ENCODE measurements around the gene TCN2.
A peak's percentile ranks its signal among the peaks of the same experiment; 100 is the strongest.

Gene TCN2

GRCh38 chr22:30580896-30581295 lies 26.1 kb upstream of the TCN2 start:
- no peak for DNase-seq
- Histone ChIP-seq H2AK5ac (ENCODE audit: low read length) (no peak overlapping the region), H3K14ac (ENCODE audit: low read length) (no peak overlapping the region), H2AFZ (ENCODE audit: insufficient read depth, low read length, poor library complexity) (no peak overlapping the region), H3K79me1 (ENCODE audit: low read length) (no peaks in the 10 kb centered on the region), H3K4me3 (ENCODE audit: low read depth, low read length) (no peak overlapping the region), H4K91ac (ENCODE audit: low read depth, low read length) (no peak overlapping the region), H2BK5ac (ENCODE audit: low read depth, low read length, poor library complexity) (no peak overlapping the region), H4K8ac (ENCODE audit: low read depth, low read length) (no peak overlapping the region), H2BK12ac (ENCODE audit: low read length) (no peak overlapping the region), H3K4me1 (ENCODE audit: control insufficient read depth in 1 of 2, insufficient read depth in 2 of 2, low read length in 2 of 2) (no peaks in the 10 kb centered on the region), H4K12ac (ENCODE audit: low read depth, low read length) (no peak overlapping the region), H3K27ac (ENCODE audit: low read depth, low read length) (no peak overlapping the region), H3K9me3 (ENCODE audit: insufficient read depth, low read depth, low read length) (no peaks in the 10 kb centered on the region), H3K4me2 (ENCODE audit: low read length) (no peak overlapping the region), H3K79me2 (ENCODE audit: control insufficient read depth, insufficient read depth, low read length, poor library complexity) (no peaks in the 10 kb centered on the region), H3K18ac (ENCODE audit: low read length) (no peak overlapping the region), H3K4ac (ENCODE audit: low read depth, low read length) (no peak overlapping the region), H3K23ac (ENCODE audit: low read length) (no peak overlapping the region), H3K9ac (ENCODE audit: low read length) (no peak overlapping the region), H3K27me3 (ENCODE audit: insufficient read depth, low read length) (no peaks in the 10 kb centered on the region), H3K36me3 (ENCODE audit: control insufficient read depth in 1 of 2, insufficient read depth in 2 of 2, low read length in 2 of 2) (peaks cover 86 to 96% of the 10 kb centered on the region in 2 experiments), H2BK120ac (ENCODE audit: insufficient read depth, low read length, poor library complexity) (no peak overlapping the region)
- no CpG with 5 or more reads among the region's 6 CpGs for WGBS (ENCODE audit: extremely low coverage, insufficient coverage, insufficient read length)

GRCh38 chr22:30582051-30582450 lies 24.9 kb upstream of the TCN2 start:
- no peak overlapping the region for H2BK5ac ChIP-seq (ENCODE audit: low read depth, low read length, poor library complexity)
- H3K79me2 ChIP-seq (ENCODE audit: control insufficient read depth, insufficient read depth, low read length, poor library complexity): no peaks in the 10 kb centered on the region
- no peak overlapping the region for H3K27ac ChIP-seq (ENCODE audit: low read depth, low read length)
- no peaks in the 10 kb centered on the region for H3K27me3 ChIP-seq (ENCODE audit: insufficient read depth, low read length)
- H3K9ac ChIP-seq (ENCODE audit: low read length): no peak overlapping the region
- no CpG with 5 or more reads among the region's 6 CpGs for WGBS (ENCODE audit: extremely low coverage, insufficient coverage, insufficient read length)
- no peak overlapping the region for H3K14ac ChIP-seq (ENCODE audit: low read length)
- H2AK5ac ChIP-seq (ENCODE audit: low read length): no peak overlapping the region
- no peak overlapping the region for H3K18ac ChIP-seq (ENCODE audit: low read length)
- H3K4ac ChIP-seq (ENCODE audit: low read depth, low read length): no peak overlapping the region
- no peak for DNase-seq
- H3K36me3 ChIP-seq (ENCODE audit: control insufficient read depth in 1 of 2, insufficient read depth in 2 of 2, low read length in 2 of 2): peaks cover 86 to 96% of the 10 kb centered on the region in 2 experiments
- no peak overlapping the region for H4K91ac ChIP-seq (ENCODE audit: low read depth, low read length)
- H4K12ac ChIP-seq (ENCODE audit: low read depth, low read length): no peak overlapping the region
- H3K9me3 ChIP-seq (ENCODE audit: insufficient read depth, low read depth, low read length): no peaks in the 10 kb centered on the region
- H2BK120ac ChIP-seq (ENCODE audit: insufficient read depth, low read length, poor library complexity): no peak overlapping the region
- H2BK12ac ChIP-seq (ENCODE audit: low read length): no peak overlapping the region
- no peak overlapping the region for H3K23ac ChIP-seq (ENCODE audit: low read length)
- H3K4me2 ChIP-seq (ENCODE audit: low read length): no peak overlapping the region
- no peaks in the 10 kb centered on the region for H3K4me1 ChIP-seq (ENCODE audit: control insufficient read depth in 1 of 2, insufficient read depth in 2 of 2, low read length in 2 of 2)
- H3K79me1 ChIP-seq (ENCODE audit: low read length): no peaks in the 10 kb centered on the region
- H2AFZ ChIP-seq (ENCODE audit: insufficient read depth, low read length, poor library complexity): no peak overlapping the region
- H4K8ac ChIP-seq (ENCODE audit: low read depth, low read length): no peak overlapping the region
- no peak overlapping the region for H3K4me3 ChIP-seq (ENCODE audit: low read depth, low read length)

GRCh38 chr22:30582788-30583545 lies 24.0 kb upstream of the TCN2 start:
- no peak overlapping the region for H4K12ac ChIP-seq (ENCODE audit: low read depth, low read length)
- H3K4me2 ChIP-seq (ENCODE audit: low read length): no peak overlapping the region
- no peaks in the 10 kb centered on the region for H3K9me3 ChIP-seq (ENCODE audit: insufficient read depth, low read depth, low read length)
- no CpG with 5 or more reads among the region's 13 CpGs for WGBS (ENCODE audit: extremely low coverage, insufficient coverage, insufficient read length)
- H3K27ac ChIP-seq (ENCODE audit: low read depth, low read length): no peak overlapping the region
- no peak overlapping the region for H2AFZ ChIP-seq (ENCODE audit: insufficient read depth, low read length, poor library complexity)
- H3K18ac ChIP-seq (ENCODE audit: low read length): no peak overlapping the region
- no peaks in the 10 kb centered on the region for H3K4me1 ChIP-seq (ENCODE audit: control insufficient read depth in 1 of 2, insufficient read depth in 2 of 2, low read length in 2 of 2)
- no peak overlapping the region for H2AK5ac ChIP-seq (ENCODE audit: low read length)
- no peak for DNase-seq
- peaks cover 93 to 97% of the 10 kb centered on the region in 2 experiments for H3K36me3 ChIP-seq (ENCODE audit: control insufficient read depth in 1 of 2, insufficient read depth in 2 of 2, low read length in 2 of 2)
- H4K8ac ChIP-seq (ENCODE audit: low read depth, low read length): no peak overlapping the region
- H3K79me1 ChIP-seq (ENCODE audit: low read length): no peaks in the 10 kb centered on the region
- no peak overlapping the region for H3K14ac ChIP-seq (ENCODE audit: low read length)
- no peak overlapping the region for H4K91ac ChIP-seq (ENCODE audit: low read depth, low read length)
- H2BK12ac ChIP-seq (ENCODE audit: low read length): no peak overlapping the region
- no peak overlapping the region for H3K4ac ChIP-seq (ENCODE audit: low read depth, low read length)
- H2BK120ac ChIP-seq (ENCODE audit: insufficient read depth, low read length, poor library complexity): no peak overlapping the region
- H3K27me3 ChIP-seq (ENCODE audit: insufficient read depth, low read length): no peaks in the 10 kb centered on the region
- H3K9ac ChIP-seq (ENCODE audit: low read length): no peak overlapping the region
- no peak overlapping the region for H3K23ac ChIP-seq (ENCODE audit: low read length)
- no peak overlapping the region for H2BK5ac ChIP-seq (ENCODE audit: low read depth, low read length, poor library complexity)
- H3K4me3 ChIP-seq (ENCODE audit: low read depth, low read length): no peak overlapping the region
- H3K79me2 ChIP-seq (ENCODE audit: control insufficient read depth, insufficient read depth, low read length, poor library complexity): no peaks in the 10 kb centered on the region

- H3K36me3 ChIP-seq (ENCODE audit: control insufficient read depth in 1 of 2, insufficient read depth in 2 of 2, low read length in 2 of 2): peaks cover 89 to 96% of the 10 kb centered on the region in 2 experiments
- no peaks in the 10 kb centered on the region for H3K9me3 ChIP-seq (ENCODE audit: insufficient read depth, low read depth, low read length)
- no peak overlapping the region for H3K27ac ChIP-seq (ENCODE audit: low read depth, low read length)
- no peak overlapping the region for H3K4ac ChIP-seq (ENCODE audit: low read depth, low read length)
- no peak overlapping the region for H4K8ac ChIP-seq (ENCODE audit: low read depth, low read length)
- H4K12ac ChIP-seq (ENCODE audit: low read depth, low read length): no peak overlapping the region
- H3K23ac ChIP-seq (ENCODE audit: low read length): no peak overlapping the region
- H2AFZ ChIP-seq (ENCODE audit: insufficient read depth, low read length, poor library complexity): no peak overlapping the region
- H3K4me1 ChIP-seq (ENCODE audit: control insufficient read depth in 1 of 2, insufficient read depth in 2 of 2, low read length in 2 of 2): no peaks in the 10 kb centered on the region
- H4K91ac ChIP-seq (ENCODE audit: low read depth, low read length): no peak overlapping the region
- no peak overlapping the region for H3K18ac ChIP-seq (ENCODE audit: low read length)
- no peaks in the 10 kb centered on the region for H3K79me1 ChIP-seq (ENCODE audit: low read length)
- H3K4me3 ChIP-seq (ENCODE audit: low read depth, low read length): peak overlapping the region; percentile 21
- WGBS (ENCODE audit: extremely low coverage, insufficient coverage, insufficient read length): no CpG with 5 or more reads among the region's 15 CpGs
- H3K14ac ChIP-seq (ENCODE audit: low read length): no peak overlapping the region
- DNase-seq: no peak
- no peaks in the 10 kb centered on the region for H3K27me3 ChIP-seq (ENCODE audit: insufficient read depth, low read length)
- H2BK5ac ChIP-seq (ENCODE audit: low read depth, low read length, poor library complexity): no peak overlapping the region
- no peak overlapping the region for H2AK5ac ChIP-seq (ENCODE audit: low read length)
- no peak overlapping the region for H3K9ac ChIP-seq (ENCODE audit: low read length)
- no peak overlapping the region for H3K4me2 ChIP-seq (ENCODE audit: low read length)
- H3K79me2 ChIP-seq (ENCODE audit: control insufficient read depth, insufficient read depth, low read length, poor library complexity): no peaks in the 10 kb centered on the region
- H2BK120ac ChIP-seq (ENCODE audit: insufficient read depth, low read length, poor library complexity): no peak overlapping the region
- H2BK12ac ChIP-seq (ENCODE audit: low read length): no peak overlapping the region
These were observed 22.5 kb upstream of the TCN2 start for GRCh38 chr22:30584441-30584840.

All from trophoblast cell (in vitro differentiated cells and primary cell).